NCI-H1436 treated with DMSO at 0.1 percent for 48 hours (cell line): Measurements from ENCODE around the gene ADAMTS12.
"Not testable (repeated sequence)": the region's sequence is repeated elsewhere in the genome, so short reads cannot be mapped to it uniquely, and the experiment has no call there.

Source experiments
- DNase-seq: peaks from one replicate; lab custom pipeline; 2025; lab: John Stamatoyannopoulos, UW

ADAMTS12 gene

DNA sequence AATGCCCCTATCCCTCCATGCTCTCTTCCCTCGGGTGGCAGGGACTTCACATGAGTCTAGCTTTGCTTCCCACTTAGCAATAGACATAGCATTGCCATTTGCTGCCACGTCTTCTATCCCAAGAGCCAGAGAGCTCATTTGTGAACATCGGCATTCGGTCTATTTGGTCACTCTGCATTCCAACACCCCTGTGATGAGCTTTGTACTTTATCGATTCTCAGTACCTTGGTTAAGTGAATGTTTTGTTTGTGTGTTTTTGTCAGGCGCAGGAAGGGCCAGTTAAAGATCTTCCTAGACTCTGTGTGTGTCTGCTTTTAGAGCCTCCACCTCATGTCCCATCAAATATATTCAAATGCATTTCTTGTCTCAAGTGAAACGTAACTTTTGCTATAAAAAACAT lies 309.4 kb downstream of the ADAMTS12 start:
- DNase-seq: no peak

DNA sequence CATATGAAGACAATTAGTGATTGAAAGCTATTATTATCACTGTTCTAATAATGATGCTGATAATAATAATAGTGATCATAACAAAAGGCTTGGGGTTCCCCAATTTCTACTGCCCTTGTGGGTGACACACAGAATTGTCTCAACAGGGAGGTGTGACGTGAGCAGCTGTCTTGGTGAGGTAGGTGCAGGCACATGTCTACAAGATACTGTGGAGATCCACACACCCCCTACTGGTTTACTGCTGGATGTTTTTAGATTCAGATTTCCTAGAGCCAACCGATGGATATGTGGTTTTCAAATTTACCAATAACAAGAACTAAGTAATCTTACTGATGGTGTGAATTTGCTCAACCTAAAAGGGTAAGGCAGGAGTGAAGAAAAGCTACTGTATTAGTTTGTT lies 312.0 kb downstream of the ADAMTS12 start:
- no peak for DNase-seq

DNA sequence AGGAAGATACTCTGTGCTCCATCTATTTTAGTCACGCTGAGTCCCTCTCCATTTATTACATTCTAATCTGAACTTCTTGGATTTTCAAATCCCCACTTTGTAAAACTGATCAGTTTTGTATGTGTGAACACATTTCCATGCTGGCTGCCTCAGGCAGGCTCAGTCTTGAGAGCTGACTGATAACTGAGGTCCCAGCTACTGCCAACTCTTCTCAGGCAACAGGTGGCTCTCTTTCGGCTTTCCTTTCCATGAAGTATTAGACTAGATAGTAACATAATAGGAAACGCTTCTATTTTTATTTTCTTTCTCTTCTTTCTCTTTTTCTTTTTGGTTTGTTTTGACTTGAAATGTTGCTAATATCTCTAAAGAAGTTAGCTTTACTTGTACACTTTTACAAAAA lies 312.6 kb downstream of the ADAMTS12 start:
- DNase-seq: no peak

DNA sequence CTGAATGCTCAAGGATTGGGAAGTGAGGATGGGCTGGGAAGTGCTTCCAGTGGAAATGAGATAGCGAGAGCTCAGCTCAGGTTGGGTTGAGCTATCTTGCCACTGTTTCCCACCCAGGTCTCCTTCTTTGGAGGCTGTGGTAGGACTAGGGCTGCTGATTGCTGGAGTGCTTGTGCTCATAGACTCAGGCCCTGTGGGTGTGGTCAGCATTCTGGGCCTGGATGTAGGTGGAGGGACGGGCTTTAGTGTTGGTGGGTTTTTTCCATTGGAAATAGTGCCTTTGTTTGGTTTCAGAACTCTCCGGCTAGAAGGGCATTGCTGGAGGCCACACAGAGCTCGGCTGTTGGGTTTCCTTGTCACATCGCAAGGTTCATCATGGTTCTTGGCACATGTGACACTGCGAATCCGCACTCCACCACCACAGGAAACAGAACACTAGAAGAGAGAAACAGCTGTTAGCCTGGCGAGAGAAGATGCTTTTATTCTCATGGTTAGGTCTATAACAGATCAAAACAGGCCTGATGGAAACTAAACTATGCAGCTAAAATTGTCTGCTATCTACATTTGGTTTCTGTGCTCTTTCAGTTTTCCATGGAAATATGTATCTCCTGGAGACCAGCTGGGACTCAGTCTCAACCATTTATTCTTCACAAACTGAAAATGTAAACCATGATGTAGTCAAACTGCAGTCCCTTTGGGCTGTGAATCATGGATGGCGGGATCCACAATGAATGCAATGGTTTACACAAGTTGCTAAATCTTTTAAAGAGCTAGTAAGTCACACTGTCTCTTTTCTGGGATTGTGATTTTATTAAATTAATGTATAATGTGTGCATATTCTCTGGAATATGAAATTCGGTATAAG lies 314.8 kb downstream of the ADAMTS12 start:
- no peak for DNase-seq

DNA sequence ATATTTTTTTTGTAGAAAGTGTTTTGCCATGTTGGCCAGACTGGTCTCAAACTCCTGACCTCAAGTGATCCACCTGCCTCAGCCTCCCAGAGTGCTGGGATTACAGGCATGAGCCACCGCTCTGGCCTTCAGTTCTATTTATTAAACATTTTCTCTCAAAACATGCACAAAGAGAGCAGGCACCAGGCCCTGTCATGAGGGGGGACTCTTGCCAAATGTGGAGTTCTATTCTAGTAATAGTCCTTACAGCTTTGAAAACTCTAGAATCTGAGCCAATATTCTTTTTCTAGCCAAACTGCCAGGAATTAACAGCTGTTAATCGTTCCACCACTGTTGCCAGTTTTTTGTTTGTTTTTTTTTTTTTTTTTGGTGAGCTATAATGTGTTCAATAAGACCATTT lies 326.5 kb downstream of the ADAMTS12 start:
- DNase-seq: no peak

DNA sequence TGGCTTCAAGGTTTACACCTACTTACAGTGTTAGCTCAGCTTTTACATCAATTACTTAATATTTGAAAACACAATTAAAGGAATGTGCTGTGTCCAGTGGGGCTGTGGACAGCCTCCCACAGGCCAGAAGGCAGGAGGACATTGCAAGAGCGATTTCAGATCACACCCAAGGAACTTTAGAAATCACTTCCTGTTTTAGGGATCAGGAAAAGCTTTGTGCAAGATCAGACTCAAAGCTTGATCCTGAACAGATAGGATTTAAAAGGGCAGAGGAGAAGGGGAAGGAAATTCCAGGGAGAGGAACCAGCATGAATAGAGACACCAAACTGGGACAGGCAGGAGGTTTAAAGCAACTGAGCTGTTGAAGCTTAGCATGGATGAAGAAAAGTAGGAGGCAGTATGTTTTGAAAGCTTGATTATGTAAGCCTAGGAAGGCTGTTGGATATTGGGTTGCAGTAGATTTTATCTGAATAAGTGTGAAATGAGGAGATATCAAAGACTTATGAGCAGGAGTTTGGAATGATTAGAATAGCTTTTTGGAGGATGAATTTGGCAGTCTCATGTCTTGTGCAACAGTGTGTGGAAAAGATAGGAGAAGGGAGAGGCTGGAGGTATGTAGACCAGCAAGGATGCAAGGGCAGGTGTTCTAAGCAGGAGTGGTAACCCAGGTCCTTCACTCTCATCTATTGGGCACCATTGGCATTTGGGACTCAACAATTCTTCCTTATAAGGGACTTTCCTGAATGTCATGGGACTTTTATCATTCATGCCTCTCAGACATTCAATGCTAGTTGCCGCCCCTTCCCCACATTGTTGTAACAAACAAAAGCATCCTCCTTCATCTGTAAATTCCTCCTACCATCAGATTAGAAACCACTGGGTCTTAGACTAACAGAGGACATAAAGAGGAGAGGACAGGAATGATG lies 327.5 kb downstream of the ADAMTS12 start:
- DNase-seq: no peak

DNA sequence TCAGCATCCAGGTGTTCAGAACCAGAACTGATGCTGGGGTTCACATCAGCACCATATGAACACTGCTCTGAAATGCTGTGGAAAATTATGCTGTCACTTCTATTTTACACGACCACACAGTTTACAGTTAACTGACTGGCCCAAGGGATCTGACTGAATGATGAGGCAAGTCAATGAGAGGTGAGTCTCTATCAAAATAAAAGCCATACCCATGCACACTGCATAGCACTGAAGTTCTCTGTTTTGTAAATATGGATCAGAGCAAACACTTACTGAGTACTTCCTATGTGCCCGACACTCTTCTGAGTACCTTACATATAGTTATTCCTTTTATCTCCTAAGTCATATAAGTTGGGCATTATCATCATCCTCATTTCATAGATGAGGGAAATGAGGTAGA lies 328.3 kb downstream of the ADAMTS12 start:
- DNase-seq: no peak

DNA sequence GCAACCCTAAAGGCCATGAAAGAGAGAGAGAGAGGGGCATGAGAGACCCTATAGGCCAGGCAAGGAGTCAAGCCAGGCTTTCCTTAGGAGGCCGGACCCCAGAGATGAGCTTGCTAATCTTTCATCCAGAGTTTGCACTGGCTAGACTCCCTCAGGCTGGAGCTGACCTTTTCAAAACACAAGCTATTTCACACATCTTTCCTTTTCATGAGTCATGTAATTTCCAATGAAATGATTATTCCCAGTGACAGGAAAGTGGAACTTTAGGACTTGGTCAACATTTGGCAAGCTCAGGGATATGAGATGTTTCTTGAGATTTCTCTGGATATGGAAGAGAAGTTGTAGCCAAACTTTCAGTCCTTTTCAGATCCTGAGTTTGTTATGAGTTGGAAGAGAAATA lies 333.3 kb downstream of the ADAMTS12 start:
- DNase-seq: no peak

DNA sequence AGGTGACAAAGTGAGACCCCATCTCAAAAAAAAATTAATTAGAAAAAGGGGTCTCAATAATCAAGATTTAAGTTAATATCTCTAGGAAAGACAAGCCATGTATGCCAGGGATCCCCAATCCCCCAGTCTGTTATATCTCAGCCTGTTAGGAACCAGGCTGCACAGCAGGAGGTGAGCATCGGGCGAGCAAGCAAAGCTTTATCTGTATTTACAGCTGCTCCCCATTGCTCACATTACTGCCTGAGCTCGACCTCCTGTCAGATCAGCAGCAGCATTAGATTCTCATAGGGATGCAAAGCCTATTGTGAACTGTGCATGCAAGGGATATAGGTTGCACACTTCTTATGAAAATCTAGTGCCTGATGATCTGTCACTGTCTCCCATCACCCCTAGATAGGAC lies 334.2 kb downstream of the ADAMTS12 start:
- DNase-seq: no peak

DNA sequence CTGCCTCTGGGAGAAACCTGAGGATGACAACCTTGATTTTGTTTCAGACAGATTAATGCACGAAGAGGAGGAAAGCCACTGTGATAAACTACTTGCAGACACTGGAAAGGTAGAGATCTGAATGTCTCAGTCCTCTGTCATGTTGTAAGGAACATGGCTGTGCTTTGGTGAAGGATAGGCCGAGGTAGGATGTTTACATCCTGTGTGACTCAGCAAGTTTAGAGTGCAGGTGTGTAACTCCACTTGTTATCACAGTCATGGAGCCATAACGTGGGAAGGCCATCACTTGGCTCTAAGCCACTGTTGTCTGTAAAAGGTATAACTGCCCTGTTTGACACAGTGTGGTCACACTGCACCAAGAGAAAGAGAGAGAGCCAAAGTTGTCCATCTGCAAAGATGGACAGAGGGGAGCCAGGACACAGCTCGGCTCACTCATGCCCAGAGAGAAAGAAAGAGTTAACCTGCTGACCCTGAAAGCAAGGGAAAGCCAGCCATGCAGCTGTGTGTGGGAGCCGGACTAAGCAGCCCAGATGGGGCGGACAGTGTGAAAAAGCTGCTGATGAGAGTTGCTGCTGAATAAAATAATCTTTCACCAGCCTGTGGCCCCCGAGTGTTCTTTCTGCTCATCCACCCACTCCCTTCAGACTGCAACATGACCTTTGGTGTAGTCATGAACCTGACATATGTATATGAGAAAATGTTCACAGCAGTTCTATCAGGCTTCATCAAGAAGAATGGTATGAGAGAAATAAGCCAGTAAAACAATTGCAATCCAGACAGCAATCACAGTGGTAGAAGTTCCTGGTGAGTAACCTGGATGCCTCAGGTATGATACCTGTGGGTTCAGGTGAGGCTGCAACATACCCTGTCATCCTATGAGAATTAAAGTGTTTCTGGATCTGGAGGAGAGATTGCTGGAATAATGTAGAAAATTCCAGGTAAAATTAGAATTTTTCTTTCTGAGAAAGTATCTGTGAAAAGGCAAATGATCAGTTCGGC lies 335.2 kb downstream of the ADAMTS12 start:
- DNase-seq: no peak

DNA sequence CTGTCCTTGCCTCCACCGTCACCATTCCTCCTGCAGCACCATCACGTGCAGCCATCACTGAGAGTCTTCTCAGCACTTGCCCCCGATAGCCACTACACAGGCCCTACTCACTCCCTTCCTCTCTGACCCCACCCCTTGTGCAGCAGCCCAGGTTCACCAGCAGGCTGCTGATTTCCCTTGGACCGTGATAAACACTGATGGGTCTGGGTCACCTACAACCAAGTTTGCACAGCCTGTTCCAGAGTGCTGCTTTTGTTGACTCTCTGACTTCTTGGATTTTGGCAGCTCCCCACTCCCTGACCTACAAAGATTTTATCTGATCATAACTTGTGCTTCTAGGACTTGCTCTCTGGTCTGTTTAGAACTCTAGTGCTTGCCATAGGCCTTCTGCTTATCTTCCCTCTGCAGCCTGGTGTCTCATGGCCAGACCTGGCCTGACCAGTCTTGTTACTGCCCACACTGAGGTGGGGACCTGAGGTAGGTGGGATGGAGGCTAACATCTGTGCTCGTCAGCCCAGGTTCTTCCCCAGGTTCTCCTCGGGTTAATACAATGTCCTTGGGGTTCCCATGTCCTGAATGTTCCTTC lies 341.7 kb downstream of the ADAMTS12 start:
- no peak for DNase-seq

DNA sequence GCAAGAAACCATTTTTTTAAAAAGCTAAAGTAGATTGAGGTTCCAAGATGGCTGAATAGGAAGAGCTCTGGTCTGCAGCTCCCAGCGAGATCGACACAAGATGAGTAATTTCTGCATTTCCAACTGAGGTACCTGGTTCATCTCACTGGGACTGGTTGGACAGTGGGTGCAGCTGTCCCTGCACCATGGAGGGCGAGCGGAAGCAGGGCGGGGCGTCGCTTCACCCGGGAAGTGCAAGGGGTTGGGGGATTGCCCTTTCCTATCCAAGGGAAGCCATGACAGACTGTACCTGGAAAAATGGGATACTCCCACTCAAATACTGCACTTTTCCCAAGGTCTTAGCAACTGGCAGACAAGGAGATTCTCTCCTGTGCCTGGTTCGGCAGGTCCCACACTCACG lies 352.0 kb downstream of the ADAMTS12 start:
- DNase-seq: not testable (repeated sequence)

DNA sequence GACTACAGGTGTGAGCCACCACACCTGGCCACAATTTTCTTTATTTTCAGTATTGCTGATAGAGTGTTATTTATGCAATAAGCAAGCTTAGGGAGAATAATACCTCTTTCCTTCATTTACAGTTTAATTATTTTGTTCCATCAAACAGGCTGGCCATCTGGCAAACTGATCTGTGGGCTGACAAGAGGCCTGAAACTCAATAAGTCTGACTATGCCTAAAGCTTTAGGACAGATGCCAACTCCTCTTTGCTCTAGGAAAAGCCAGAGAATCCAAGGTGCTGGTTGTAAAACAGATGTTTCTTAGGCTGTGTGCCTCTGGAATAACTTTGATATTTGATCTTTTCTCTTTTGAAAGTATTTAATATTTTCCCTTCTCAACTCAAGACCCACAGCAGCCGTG lies 352.6 kb downstream of the ADAMTS12 start:
- no peak for DNase-seq

DNA sequence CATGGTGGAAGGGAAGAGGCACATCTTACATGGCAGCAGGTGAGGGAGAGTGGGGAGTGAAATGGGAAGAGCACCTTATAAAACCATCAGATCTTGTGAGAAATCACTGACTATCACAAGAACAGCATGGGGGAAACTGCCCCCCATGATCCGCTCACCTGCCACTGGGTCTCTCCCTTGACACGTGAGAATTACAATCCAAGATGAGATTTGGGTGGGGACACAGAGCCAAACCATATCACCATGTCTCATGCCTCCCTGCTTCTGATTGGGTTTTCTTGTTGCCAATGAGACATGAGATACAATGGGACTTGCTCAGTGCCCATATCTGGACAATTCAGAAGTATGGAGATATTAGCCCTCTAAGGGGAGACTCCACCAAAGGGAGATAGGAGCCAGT lies 353.6 kb downstream of the ADAMTS12 start:
- no peak for DNase-seq

DNA sequence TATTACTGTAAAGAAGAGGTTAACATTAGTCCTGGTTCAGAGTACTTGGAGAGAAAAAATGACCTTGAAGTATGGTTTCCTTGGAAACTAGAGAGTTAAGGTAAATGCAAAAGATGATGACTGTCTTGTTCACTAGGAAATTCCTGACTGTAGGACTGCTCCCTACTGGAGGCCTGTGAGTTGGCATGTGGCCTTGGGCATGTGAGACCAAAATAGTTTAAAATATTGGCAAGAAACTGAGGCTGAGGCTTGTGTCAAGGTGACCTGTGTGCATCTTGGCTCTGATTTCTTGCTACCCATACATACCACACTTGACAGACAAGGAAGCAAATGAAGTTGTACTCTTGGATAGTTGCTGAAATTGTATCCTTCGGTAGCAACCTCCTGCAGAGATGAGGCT lies 354.6 kb downstream of the ADAMTS12 start:
- no peak for DNase-seq

DNA sequence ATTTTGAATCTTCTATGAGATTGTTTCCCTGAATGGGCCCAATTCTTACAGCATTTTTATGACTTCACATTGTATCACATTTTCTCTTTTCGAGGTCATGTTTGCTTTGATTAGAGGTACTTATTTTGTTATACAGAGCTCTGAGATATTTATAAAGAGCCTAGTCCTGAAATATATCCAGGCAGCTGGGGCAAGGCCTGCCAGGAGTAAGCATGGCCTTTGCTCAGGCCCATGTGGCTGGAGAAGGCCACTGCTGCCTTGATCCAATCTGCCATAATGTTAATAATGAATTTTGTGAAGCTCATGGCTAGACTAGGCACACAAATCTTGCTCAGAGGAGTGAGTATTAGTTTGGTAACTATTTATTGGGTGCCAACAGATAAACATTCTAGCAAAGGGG lies 355.0 kb downstream of the ADAMTS12 start:
- DNase-seq: no peak

DNA sequence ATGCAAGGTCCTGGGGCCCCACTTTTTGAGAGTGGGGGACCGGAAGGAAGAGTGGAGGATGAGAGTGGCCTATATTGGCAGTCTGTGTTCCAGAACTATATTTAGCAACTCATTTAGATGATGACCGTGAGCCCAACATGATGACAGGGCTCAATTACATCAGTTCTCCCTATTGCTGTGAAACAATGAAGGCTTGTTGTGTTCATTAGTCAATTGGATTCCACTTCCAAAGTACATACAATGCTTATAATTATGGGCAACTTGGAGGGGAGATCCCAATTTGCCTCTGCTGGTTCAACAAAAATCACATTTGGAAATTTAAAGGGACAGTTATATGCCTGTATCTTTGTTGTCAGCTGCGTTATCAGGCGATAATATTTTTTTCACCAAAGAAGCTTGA lies 360.0 kb downstream of the ADAMTS12 start:
- DNase-seq: no peak

DNA sequence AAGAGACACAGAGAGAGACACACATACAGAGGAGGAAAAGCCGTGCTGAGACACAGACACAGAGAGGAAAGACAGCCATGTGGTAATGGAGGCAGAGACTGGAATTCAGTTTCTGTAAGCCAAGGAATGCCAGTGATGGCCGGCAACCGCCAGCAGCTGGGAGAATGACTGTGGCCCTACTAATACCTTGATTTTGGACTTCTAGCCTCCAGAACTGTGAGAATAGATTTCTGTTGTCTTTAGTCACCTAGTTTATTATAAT lies 360.8 kb downstream of the ADAMTS12 start:
- DNase-seq: no peak

DNA sequence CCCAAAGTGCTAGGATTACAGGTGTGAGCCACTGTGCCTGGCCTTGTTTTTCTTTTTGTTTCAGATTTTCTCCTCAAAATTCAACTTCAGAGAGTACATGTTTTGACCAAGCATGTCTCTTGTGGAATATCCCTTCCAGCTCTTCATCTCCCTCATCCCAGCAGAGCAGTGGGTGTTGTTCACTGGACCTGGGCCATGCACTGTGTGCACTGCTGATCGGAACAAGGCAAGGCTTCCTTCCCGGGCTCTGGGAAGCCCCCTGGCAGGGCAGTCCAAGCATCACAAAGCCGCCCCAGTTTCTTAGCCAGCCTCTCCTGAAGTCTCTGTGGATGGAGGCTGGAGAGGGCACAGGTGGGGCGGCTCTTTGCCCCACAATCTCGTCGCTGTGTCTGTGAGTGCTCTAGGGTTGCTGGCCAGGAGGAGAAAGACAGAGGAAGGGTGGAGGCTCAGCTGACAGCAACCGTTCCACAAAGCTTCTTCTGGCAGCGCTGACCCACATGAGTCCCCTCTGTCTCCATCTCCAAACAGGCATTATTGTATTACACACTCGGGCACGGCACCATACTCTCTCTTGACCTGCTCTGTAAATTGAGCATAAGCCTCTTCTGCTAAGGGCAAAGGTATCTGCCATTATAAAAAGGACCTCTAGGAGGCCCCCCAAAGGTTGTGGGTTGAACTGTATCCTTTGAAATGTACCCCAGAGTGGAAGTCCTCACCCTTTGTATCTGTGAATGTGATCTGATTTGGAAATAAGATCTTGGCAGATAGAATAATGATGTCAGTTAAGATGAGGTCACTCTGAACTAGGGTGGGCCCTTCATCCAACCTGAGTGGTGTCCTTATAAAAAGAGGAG lies 361.4 kb downstream of the ADAMTS12 start:
- no peak for DNase-seq

DNA sequence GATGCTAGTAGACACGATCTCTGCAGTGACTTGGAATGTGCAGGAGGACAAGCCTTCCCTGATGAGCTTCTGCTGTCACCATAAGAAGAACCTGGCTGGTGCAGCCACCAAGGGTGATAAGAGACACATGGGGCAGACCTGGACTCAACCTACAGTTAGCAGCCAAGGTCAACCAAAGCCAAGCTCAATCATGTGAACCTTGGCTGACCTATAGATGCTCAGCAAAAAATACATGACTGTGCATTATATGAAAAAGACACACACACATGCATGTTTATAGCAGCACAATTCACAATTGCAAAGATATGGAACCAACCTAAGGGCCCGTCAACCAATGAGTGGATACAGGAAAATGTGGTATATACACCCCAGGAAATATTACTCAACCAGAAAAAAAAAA lies 364.1 kb downstream of the ADAMTS12 start:
- DNase-seq: no peak

DNA sequence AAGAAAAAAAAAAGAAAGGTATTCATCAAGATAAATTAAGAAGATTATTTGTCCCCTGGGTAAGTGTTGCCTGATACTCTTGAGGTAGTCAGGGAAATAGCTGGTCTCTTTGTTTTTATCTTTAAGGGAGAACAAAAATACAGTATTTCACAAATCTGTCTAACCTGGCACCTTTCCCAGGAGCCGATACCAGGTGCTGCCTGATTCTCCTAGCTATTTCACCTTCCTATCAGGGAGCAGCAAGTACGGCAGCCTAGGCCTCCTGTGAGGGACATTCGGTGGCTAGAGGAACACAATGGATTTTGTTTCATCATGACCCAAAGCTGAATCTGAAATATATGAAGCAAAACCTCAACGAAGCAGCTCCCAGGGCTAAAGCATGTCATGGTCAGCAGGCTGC lies 365.0 kb downstream of the ADAMTS12 start:
- DNase-seq: no peak
